Measurements from ENCODE around the gene EHD1.

Gene EHD1

DNA sequence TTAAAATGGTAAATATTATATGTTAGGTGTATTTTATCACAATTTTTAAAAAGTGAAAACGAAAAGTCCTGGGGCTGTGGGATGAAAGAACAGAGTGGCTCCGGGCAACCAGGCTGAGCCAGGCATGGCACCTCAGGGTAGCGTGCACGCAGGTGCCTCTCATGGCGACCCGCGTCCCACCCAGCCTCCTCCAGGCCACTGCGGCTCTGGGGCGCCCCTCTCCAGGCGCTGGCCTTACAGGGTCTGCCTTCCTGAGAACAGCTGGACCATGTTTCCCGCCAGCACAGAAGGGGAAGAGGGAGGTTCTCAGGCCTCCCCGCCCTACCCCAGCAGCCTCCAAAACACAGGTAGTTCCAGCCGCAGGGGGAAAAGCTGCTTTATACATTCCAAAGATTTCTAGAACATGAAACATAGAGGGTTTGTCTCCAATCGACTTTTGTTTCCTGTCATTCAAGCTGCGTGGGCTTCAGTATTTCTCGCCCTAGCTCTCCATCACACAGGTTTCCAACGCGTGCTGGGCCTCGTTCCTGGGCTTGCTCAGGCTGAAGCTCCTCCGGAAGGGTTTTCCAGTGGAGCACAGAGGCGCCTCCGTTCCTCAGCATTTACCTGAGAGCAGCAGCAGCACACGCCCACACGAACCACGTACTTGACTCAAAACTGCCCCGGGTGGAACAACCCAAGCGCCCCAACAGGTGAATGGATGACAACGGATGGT lies 10.5 kb downstream of the EHD1 start:
- peak overlapping the region in 1 of 2 donors; percentile 78 for H3K27ac ChIP-seq (ENCODE audit: low read depth in 2 of 2, low read length in 2 of 2)
- peak overlapping the region in 1 of 2 donors; percentile 28 for H3K9ac ChIP-seq (ENCODE audit: low read depth in 1 of 2, low read length in 2 of 2)
- H3K27me3 ChIP-seq (ENCODE audit: control insufficient read depth in 2 of 2, insufficient read depth in 2 of 2, low read length in 2 of 2) = no peaks in the 10 kb centered on the region
- no peak overlapping the region for H3K4me3 ChIP-seq (ENCODE audit: low read length in 2 of 2)
- peaks cover 68 to 77% of the 10 kb centered on the region in 2 donors for H3K4me1 ChIP-seq (ENCODE audit: control insufficient read depth in 2 of 2, insufficient read depth in 2 of 2, low read length in 2 of 2)
- peaks cover 18 to 19% of the 10 kb centered on the region in 2 donors for H3K36me3 ChIP-seq (ENCODE audit: control insufficient read depth in 2 of 2, insufficient read depth in 2 of 2, low read length in 2 of 2)
- no peaks in the 10 kb centered on the region for H3K9me3 ChIP-seq (ENCODE audit: control insufficient read depth in 2 of 2, low read length in 2 of 2)

DNA sequence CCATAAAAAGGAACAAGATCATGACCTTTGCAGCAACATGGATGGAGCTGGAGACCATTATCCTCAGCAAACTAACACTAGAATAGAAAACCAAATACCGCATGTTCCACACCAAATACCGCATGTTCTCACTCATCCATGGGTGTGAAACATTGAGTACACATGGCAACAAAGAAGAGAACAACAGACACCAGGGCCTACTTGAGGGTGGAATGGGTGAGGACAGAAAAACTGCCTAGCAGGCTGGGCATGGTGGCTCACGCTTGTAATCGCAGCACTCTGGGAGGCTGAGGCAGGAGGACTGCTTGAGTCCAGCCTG lies 12.3 kb downstream of the EHD1 start:
- H3K36me3 ChIP-seq (ENCODE audit: control insufficient read depth in 2 of 2, insufficient read depth in 2 of 2, low read length in 2 of 2) = peaks cover 8 to 13% of the 10 kb centered on the region in 2 donors
- H3K9me3 ChIP-seq (ENCODE audit: control insufficient read depth in 2 of 2, low read length in 2 of 2) = no peaks in the 10 kb centered on the region
- peaks cover 58 to 70% of the 10 kb centered on the region in 2 donors for H3K4me1 ChIP-seq (ENCODE audit: control insufficient read depth in 2 of 2, insufficient read depth in 2 of 2, low read length in 2 of 2)
- no peak overlapping the region for H3K9ac ChIP-seq (ENCODE audit: low read depth in 1 of 2, low read length in 2 of 2)
- peak overlapping the region; percentile 40 to 89 for H3K27ac ChIP-seq (ENCODE audit: low read depth in 2 of 2, low read length in 2 of 2)
- H3K27me3 ChIP-seq (ENCODE audit: control insufficient read depth in 2 of 2, insufficient read depth in 2 of 2, low read length in 2 of 2) = no peaks in the 10 kb centered on the region
- H3K4me3 ChIP-seq (ENCODE audit: low read length in 2 of 2) = peak overlapping the region in 1 of 2 donors; percentile 32

DNA sequence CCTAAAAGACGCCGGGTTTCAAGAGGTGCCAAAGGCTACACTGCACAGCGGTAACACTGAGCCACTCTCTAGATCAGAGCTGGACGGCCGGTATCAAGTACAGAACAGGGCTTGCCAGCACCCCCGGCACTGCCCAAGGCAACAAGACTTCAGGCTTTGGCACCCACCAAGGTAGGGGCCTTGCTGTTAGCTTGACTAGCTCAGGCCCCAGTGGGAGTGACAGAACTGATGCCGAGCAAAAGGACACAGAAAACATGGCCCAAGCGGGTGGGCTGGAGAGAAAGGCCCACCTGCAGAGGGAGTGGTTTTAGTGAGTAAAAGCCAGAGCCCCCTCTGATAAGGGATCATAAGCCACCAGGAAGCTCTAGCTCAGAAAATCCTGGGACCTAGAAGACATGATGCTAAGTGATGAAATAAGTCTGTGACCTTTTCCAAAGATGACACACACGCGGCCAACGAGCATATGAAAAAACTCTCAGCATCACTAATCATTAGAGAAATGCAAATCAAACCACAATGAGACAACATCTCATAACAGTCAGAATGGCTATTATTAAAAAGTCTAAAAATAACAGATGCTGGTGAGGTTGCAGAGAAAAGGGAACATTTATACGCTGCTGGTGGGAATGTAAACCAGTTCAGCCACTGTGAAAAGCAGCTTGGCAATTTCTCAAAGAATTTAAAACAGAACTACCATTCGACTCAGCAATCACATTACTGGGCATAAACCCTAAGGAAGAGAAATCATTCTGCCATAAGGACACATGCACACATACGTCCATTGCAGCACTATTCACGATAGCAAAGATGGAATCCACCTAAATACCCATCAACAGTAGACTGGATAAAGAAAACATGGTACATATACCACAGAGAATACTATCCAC lies 12.9 kb downstream of the EHD1 start:
- Histone ChIP-seq H3K27me3 (ENCODE audit: control insufficient read depth in 2 of 2, insufficient read depth in 2 of 2, low read length in 2 of 2) (no peaks in the 10 kb centered on the region), H3K4me1 (ENCODE audit: control insufficient read depth in 2 of 2, insufficient read depth in 2 of 2, low read length in 2 of 2) (peaks cover 52 to 65% of the 10 kb centered on the region in 2 donors), H3K36me3 (ENCODE audit: control insufficient read depth in 2 of 2, insufficient read depth in 2 of 2, low read length in 2 of 2) (peaks cover 4 to 10% of the 10 kb centered on the region in 2 donors), H3K9ac (ENCODE audit: low read depth in 1 of 2, low read length in 2 of 2) (peak overlapping the region; percentile 30 to 58), H3K9me3 (ENCODE audit: control insufficient read depth in 2 of 2, low read length in 2 of 2) (no peaks in the 10 kb centered on the region), H3K4me3 (ENCODE audit: low read length in 2 of 2) (peak overlapping the region in 1 of 2 donors; percentile 48), H3K27ac (ENCODE audit: low read depth in 2 of 2, low read length in 2 of 2) (peak overlapping the region; percentile 83 to 89)

DNA sequence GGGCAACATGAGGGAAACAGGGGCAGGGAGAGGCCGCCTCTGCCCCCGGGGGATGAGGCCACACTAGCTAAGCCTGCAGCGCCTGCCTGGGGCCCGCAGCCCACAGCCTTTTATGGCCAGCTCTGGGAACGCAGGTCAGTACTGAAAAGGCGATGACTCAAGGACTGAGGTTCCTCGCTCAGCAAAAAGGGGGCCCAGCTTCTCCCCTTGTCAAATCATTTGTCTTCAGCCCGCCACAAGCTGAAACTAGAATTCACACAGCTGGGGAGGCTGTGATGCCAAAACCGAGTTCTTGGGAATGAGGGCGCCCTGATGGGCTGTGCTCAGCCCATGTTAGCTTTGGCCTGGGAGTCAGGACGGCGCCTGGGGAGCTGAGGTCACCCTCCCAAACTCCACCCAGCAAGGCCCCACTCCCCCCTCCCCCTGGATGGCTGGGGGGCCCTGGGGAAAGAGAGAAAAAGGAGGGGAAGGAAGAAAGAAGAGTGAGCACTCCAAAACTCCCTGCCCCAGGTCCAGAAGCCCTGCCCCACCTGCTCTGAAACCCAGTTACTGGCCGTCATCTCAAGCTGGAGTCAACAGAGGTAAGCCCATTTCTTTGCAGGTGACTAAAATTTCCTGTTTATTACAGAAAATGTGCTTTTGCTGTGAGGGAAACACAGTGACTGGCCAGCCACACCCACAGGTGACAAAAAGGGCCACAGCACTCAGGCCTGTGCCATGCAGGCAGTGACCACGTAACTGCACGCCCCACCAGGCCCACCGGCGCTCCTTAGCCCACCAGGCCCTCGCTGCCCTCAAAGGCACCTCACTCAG lies 13.7 kb downstream of the EHD1 start:
- Histone ChIP-seq H3K36me3 (ENCODE audit: control insufficient read depth in 2 of 2, insufficient read depth in 2 of 2, low read length in 2 of 2) (peaks cover 8 to 10% of the 10 kb centered on the region in 2 donors), H3K27me3 (ENCODE audit: control insufficient read depth in 2 of 2, insufficient read depth in 2 of 2, low read length in 2 of 2) (no peaks in the 10 kb centered on the region), H3K9ac (ENCODE audit: low read depth in 1 of 2, low read length in 2 of 2) (peak overlapping the region; percentile 30 to 58), H3K4me3 (ENCODE audit: low read length in 2 of 2) (peak overlapping the region in 1 of 2 donors; percentile 48), H3K27ac (ENCODE audit: low read depth in 2 of 2, low read length in 2 of 2) (peak overlapping the region; percentile 83 to 89), H3K9me3 (ENCODE audit: control insufficient read depth in 2 of 2, low read length in 2 of 2) (no peaks in the 10 kb centered on the region), H3K4me1 (ENCODE audit: control insufficient read depth in 2 of 2, insufficient read depth in 2 of 2, low read length in 2 of 2) (peaks cover 48 to 62% of the 10 kb centered on the region in 2 donors)

DNA sequence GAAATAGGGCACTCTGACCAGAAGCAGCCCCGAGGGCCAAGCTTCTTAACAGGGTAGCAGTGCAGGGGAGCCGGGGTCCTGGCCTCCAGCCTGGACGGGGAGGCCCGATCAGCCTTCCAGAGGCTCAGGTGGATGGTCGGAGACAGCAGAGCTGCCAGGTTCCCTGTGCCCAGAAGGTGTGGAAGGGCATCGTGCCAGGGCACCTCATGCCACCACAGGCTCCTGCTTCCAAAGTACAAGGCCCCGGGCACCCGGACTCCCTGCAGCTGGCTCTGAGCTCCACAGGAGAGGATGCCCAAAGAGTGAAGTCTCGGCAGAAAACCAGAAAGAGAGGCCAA lies 14.3 kb downstream of the EHD1 start:
- Histone ChIP-seq H3K4me3 (ENCODE audit: low read length in 2 of 2) (peak overlapping the region; percentile 10 to 20), H3K27me3 (ENCODE audit: control insufficient read depth in 2 of 2, insufficient read depth in 2 of 2, low read length in 2 of 2) (no peaks in the 10 kb centered on the region), H3K36me3 (ENCODE audit: control insufficient read depth in 2 of 2, insufficient read depth in 2 of 2, low read length in 2 of 2) (peaks cover 9 to 14% of the 10 kb centered on the region in 2 donors), H3K9ac (ENCODE audit: low read depth in 1 of 2, low read length in 2 of 2) (peak overlapping the region; percentile 30 to 58), H3K9me3 (ENCODE audit: control insufficient read depth in 2 of 2, low read length in 2 of 2) (no peaks in the 10 kb centered on the region), H3K4me1 (ENCODE audit: control insufficient read depth in 2 of 2, insufficient read depth in 2 of 2, low read length in 2 of 2) (peaks cover 44 to 58% of the 10 kb centered on the region in 2 donors), H3K27ac (ENCODE audit: low read depth in 2 of 2, low read length in 2 of 2) (peak overlapping the region; percentile 83 to 89)

DNA sequence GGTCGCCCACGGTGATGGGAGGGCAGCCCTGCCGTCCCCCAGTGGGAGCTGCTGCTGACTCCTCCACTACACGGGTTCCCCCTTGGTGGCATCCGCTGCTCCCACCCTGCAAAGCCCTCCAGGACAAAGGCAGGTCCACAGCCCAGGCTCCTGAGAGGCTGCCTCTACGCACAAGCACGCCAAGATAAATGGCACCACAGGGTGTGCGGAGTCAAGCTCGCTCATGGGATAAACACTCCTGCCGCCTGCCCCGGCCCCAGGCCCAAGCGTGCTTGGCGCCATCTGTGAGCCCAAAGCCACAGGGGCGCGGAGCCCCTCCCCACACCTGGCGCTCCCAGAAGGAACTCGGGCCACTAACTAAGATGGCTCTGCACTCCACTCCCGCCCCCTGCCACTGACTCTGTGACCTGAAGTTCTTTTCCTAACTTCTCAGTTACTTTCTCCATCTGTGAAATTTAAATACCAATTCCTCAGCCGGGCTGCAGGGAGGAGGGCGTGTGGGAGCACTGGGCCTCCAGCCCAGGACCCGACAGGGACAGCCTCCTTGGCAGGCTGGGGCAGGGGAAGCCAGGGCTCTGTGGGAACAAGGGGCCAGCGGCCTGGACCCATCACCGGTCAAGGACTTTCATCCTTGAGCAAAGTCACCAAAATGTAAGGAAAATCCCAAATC lies 14.9 kb downstream of the EHD1 start:
- Histone ChIP-seq H3K9ac (ENCODE audit: low read depth in 1 of 2, low read length in 2 of 2) (peak overlapping the region; percentile 30 to 58), H3K4me3 (ENCODE audit: low read length in 2 of 2) (peak overlapping the region; percentile 10 to 20), H3K9me3 (ENCODE audit: control insufficient read depth in 2 of 2, low read length in 2 of 2) (no peaks in the 10 kb centered on the region), H3K27ac (ENCODE audit: low read depth in 2 of 2, low read length in 2 of 2) (peak overlapping the region; percentile 83 to 89), H3K27me3 (ENCODE audit: control insufficient read depth in 2 of 2, insufficient read depth in 2 of 2, low read length in 2 of 2) (no peaks in the 10 kb centered on the region), H3K4me1 (ENCODE audit: control insufficient read depth in 2 of 2, insufficient read depth in 2 of 2, low read length in 2 of 2) (peaks cover 44 to 58% of the 10 kb centered on the region in 2 donors), H3K36me3 (ENCODE audit: control insufficient read depth in 2 of 2, insufficient read depth in 2 of 2, low read length in 2 of 2) (peaks cover 14 to 16% of the 10 kb centered on the region in 2 donors)

DNA sequence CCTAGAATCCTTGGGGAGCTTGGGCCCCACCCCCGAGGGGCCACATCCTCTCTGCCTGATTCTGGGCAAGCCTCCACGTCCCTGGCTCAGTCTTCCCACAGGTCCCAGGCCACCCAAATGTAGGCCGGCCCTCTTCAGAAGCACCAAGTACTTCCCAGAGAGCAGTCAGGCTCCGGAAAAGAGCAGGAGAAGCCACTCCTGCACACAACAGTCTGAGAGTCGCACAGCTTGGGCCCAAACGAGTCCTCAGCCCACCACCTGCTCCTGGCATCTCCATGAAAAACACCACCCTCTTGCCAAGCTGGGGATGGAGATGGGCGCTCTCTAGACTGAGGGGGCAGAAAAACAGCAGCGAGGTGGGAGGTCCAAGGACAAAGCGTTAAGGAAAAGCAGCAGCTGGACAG lies 15.4 kb downstream of the EHD1 start:
- peak overlapping the region; percentile 83 to 89 for H3K27ac ChIP-seq (ENCODE audit: low read depth in 2 of 2, low read length in 2 of 2)
- H3K9me3 ChIP-seq (ENCODE audit: control insufficient read depth in 2 of 2, low read length in 2 of 2) = no peaks in the 10 kb centered on the region
- H3K27me3 ChIP-seq (ENCODE audit: control insufficient read depth in 2 of 2, insufficient read depth in 2 of 2, low read length in 2 of 2) = no peaks in the 10 kb centered on the region
- peaks cover 45 to 52% of the 10 kb centered on the region in 2 donors for H3K4me1 ChIP-seq (ENCODE audit: control insufficient read depth in 2 of 2, insufficient read depth in 2 of 2, low read length in 2 of 2)
- H3K36me3 ChIP-seq (ENCODE audit: control insufficient read depth in 2 of 2, insufficient read depth in 2 of 2, low read length in 2 of 2) = peaks cover 16 to 17% of the 10 kb centered on the region in 2 donors
- peak overlapping the region in 1 of 2 donors; percentile 3 for H3K4me3 ChIP-seq (ENCODE audit: low read length in 2 of 2)
- H3K9ac ChIP-seq (ENCODE audit: low read depth in 1 of 2, low read length in 2 of 2) = peak overlapping the region in 1 of 2 donors; percentile 32

DNA sequence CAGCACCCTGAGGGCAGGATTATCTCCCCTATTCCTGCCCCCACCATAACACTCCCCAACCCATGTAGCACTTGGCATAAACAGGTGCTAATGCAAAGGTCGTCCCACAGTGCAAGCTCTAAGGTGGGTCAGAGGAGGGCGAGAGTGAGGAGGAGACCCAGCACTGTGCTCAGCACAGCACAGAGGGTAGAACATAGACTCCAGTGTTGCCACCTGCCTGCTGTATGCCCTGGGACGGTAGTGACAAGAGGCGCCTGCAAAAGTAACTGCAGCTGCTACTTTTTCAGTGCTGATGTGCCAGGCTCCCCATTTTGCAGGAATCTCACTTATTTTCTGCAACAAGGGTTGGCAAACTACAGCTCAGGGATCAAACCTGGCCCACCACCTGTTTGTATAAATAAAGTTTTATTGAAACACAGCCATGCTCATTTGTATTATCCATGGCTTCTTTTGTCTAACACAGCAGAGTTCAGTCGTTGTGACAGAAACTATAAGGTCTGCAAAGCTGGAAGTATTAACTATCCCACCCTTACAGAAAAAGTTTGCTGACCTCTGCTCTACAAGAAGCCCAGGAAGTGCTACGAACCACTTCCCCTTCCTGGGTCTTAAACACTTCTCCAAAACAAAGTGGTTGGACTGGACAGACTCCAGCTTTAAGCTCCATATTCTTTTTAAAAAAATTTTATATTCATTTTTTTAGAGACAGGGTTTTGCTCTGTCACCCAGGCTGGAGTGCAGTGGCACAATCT lies 17.0 kb downstream of the EHD1 start:
- H3K9me3 ChIP-seq (ENCODE audit: control insufficient read depth in 2 of 2, low read length in 2 of 2) = no peaks in the 10 kb centered on the region
- H3K27me3 ChIP-seq (ENCODE audit: control insufficient read depth in 2 of 2, insufficient read depth in 2 of 2, low read length in 2 of 2) = no peaks in the 10 kb centered on the region
- H3K4me1 ChIP-seq (ENCODE audit: control insufficient read depth in 2 of 2, insufficient read depth in 2 of 2, low read length in 2 of 2) = peaks cover 49 to 63% of the 10 kb centered on the region in 2 donors
- peak overlapping the region in 1 of 2 donors; percentile 89 for H3K27ac ChIP-seq (ENCODE audit: low read depth in 2 of 2, low read length in 2 of 2)
- H3K9ac ChIP-seq (ENCODE audit: low read depth in 1 of 2, low read length in 2 of 2) = no peak overlapping the region
- peak overlapping the region in 1 of 2 donors; percentile 26 for H3K4me3 ChIP-seq (ENCODE audit: low read length in 2 of 2)
- peaks cover 16 to 20% of the 10 kb centered on the region in 2 donors for H3K36me3 ChIP-seq (ENCODE audit: control insufficient read depth in 2 of 2, insufficient read depth in 2 of 2, low read length in 2 of 2)

All from mucosa of rectum (tissue), 2 donors.